B cell (primary cell): ENCODE results near the gene ABCC9.

Experiments
- EZH2 ChIP-seq: IDR thresholded peaks from 2 replicates; pipeline ENCODE4 v1.6.1; 2012; ENCODE audit warnings: borderline replicate concordance, low read depth, mild to moderate bottlenecking, moderate library complexity, low read length; ENCODE audit not compliant: insufficient read depth, poor library complexity, severe bottlenecking
- TF ChIP-seq, protein P1 (sequence below): fragments of 200-600 bp; IDR thresholded peaks from one replicate; pipeline ENCODE4 v1.8.0; 2022; ENCODE audit warnings: antibody characterized with exemption, mild to moderate bottlenecking

DNA sequence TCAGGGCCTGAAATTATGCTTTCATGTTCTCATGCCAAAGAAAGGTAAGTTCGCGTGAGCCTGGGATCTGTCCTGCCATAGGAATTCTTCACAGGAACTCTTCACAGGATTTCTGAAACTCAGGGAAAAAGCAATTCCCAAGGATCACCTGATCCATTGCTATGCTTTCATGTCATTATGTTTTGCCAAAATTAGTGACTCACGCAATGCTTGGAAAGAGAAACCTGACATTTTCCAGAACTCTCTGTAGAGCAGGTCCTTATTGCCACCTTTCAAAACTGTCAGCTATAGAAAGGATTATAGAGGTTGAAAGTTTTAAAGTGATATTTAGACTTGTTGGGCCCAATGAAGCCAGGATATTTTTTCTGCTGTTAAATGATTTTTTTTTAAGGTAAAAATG is 160.4 kb downstream of the ABCC9 start:
- TF ChIP-seq, protein P1, sequence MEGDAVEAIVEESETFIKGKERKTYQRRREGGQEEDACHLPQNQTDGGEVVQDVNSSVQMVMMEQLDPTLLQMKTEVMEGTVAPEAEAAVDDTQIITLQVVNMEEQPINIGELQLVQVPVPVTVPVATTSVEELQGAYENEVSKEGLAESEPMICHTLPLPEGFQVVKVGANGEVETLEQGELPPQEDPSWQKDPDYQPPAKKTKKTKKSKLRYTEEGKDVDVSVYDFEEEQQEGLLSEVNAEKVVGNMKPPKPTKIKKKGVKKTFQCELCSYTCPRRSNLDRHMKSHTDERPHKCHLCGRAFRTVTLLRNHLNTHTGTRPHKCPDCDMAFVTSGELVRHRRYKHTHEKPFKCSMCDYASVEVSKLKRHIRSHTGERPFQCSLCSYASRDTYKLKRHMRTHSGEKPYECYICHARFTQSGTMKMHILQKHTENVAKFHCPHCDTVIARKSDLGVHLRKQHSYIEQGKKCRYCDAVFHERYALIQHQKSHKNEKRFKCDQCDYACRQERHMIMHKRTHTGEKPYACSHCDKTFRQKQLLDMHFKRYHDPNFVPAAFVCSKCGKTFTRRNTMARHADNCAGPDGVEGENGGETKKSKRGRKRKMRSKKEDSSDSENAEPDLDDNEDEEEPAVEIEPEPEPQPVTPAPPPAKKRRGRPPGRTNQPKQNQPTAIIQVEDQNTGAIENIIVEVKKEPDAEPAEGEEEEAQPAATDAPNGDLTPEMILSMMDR, result no peak
- no peak for TF ChIP-seq EZH2
